GM12878 (cell line): ENCODE measurements around the gene PRKCE. TPM values are rescaled to one million over a fixed set of nuclear protein-coding genes. Genes with fewer than 3 reads are reported as not detected.
A peak's percentile ranks its signal among the peaks of the same experiment; 100 is the strongest.

Source experiments
- ATAC-seq: fragments of 200-7000 bp; cut with Tn5 transposase; 3 replicates; pipeline ENCODE4 v1.9.1; 2020; ENCODE audit warnings: mild to moderate bottlenecking, moderate library complexity
- BruUV-seq: library from RNA; stranded (reverse); fragments of 400-500 nt; replicated peaks from 2 replicates; lab custom pipeline; 2021; lab: Mats Ljungman, UMichigan
- CTCF ChIA-PET: fragments of 300-600 bp; sonication (Branson Sonifier 250); formaldehyde crosslinking; extraction: SDS; loops from one replicate; lab custom pipeline; 2021; ENCODE audit warnings: inconsistent platforms; lab: Yijun Ruan, JAX
- POLR2A ChIA-PET: fragments of 350-600 bp; formaldehyde crosslinking; extraction: SDS; loops from one replicate; lab custom pipeline; 2021; ENCODE audit warnings: inconsistent platforms; lab: Charles Lee
- RAD21 ChIA-PET: fragments of 300-600 bp; sonication (Branson Sonifier 250); formaldehyde crosslinking; loops from one replicate; lab custom pipeline; 2023; ENCODE audit warnings: antibody characterized with exemption; ENCODE audit not compliant: unreplicated experiment; lab: Charles Lee
- SMC1A ChIA-PET: fragments of 300-600 bp; sonication (Branson Sonifier 250); formaldehyde crosslinking; loops from one replicate; lab custom pipeline; 2023; ENCODE audit not compliant: unreplicated experiment, uncharacterized antibody; lab: Charles Lee
- DNase-seq: peaks from one replicate; pipeline ENCODE4 v3.0.0-alpha.2; 2011; ENCODE audit warnings: low read depth, low spot score
- FAIRE-seq: peaks from 3 replicates; lab custom pipeline; 2011; peaks lifted over from hg19 to GRCh38; lab: Jason Lieb, UNC
- H2AFZ ChIP-seq: 2 replicates; pipeline ENCODE4 v1.6.0; 2011; ENCODE audit warnings: low read depth, low read length, control low read depth; ENCODE audit not compliant: control insufficient read depth
- H3K27ac ChIP-seq: 2 replicates; pipeline ENCODE4 v1.5.1; 2011; ENCODE audit warnings: control low read depth; ENCODE audit not compliant: control insufficient read depth, insufficient read depth
- H3K27me3 ChIP-seq, 2 experiments: replicated peaks in 1 of 2; 2 replicates each; pipeline versions ENCODE4 v1.6.0 to v1.6.1; 2011; ENCODE audit warnings: low read length in 1 of 2; ENCODE audit not compliant: control insufficient read depth in 2 of 2, insufficient read depth in 2 of 2
- H3K36me3 ChIP-seq, 2 experiments: 2 replicates each; pipeline ENCODE4 v1.5.1; 2011; ENCODE audit warnings: low read length in 1 of 2; ENCODE audit not compliant: control insufficient read depth in 2 of 2, insufficient read depth in 2 of 2
- H3K4me1 ChIP-seq: 2 replicates; pipeline ENCODE4 v1.6.1; 2011; ENCODE audit warnings: mild to moderate bottlenecking, low read length, moderate library complexity, mixed read lengths; ENCODE audit not compliant: control insufficient read depth, insufficient read depth
- H3K4me2 ChIP-seq: 2 replicates; pipeline ENCODE4 v1.6.0; 2011; ENCODE audit warnings: control low read depth; ENCODE audit not compliant: control insufficient read depth, insufficient read depth
- H3K4me3 ChIP-seq: fragments of 200-600 bp; sonication (generic); 2 replicates; pipeline ENCODE4 v1.5.1; 2016
- H3K79me2 ChIP-seq: 2 replicates; pipeline ENCODE4 v1.6.0; 2011; ENCODE audit warnings: low read length; ENCODE audit not compliant: control insufficient read depth, insufficient read depth
- H3K9ac ChIP-seq: 2 replicates; pipeline ENCODE4 v1.8.0; 2011; ENCODE audit warnings: low read length, control low read depth, mixed read lengths; ENCODE audit not compliant: control insufficient read depth, insufficient read depth
- H3K9me3 ChIP-seq: replicated peaks from 3 replicates; pipeline ENCODE4 v1.5.1; 2011; ENCODE audit warnings: mild to moderate bottlenecking, low read length; ENCODE audit not compliant: control insufficient read depth, insufficient read depth
- H4K20me1 ChIP-seq: 2 replicates; pipeline ENCODE4 v1.6.0; 2011; ENCODE audit not compliant: control insufficient read depth, insufficient read depth
- CEBPB ChIP-seq, 2 experiments: fragments of 150-350 bp in 1 of 2; IDR thresholded peaks; 2 replicates each; pipeline ENCODE4 v1.6.1; 2012 to 2014; ENCODE audit warnings: low read depth in 2 of 2, low read length in 2 of 2, borderline replicate concordance in 1 of 2, inconsistent platforms in 1 of 2
- CTCF ChIP-seq, 3 experiments: IDR thresholded peaks in 2 of 3; conservative IDR thresholded peaks in 1 of 3; 2 replicates each; pipeline ENCODE4 v1.5.1; 2011; ENCODE audit warnings: low read depth in 3 of 3, low read length in 3 of 3, mild to moderate bottlenecking in 3 of 3, control low read depth in 2 of 3, moderate library complexity in 2 of 3, inconsistent platforms in 1 of 3, mixed read lengths in 1 of 3; ENCODE audit not compliant: control insufficient read depth in 2 of 3, insufficient read depth in 1 of 3; ENCODE audit errors: extremely low read depth in 1 of 3
- KDM1A ChIP-seq: fragments of 200-600 bp; sonication (generic); IDR thresholded peaks from 2 replicates; pipeline ENCODE4 v1.6.1; 2016; ENCODE audit warnings: borderline replicate concordance
- NFYB ChIP-seq: IDR thresholded peaks from 2 replicates; pipeline ENCODE4 v1.6.1; 2011; ENCODE audit warnings: low read depth, mild to moderate bottlenecking, low read length, improper control_type of control experiment, moderate library complexity; ENCODE audit not compliant: insufficient read depth
- PAX8 ChIP-seq: fragments of 450-650 bp; IDR thresholded peaks from 2 replicates; pipeline ENCODE4 v1.6.1; 2017; ENCODE audit warnings: mild to moderate bottlenecking, moderate library complexity
- SIN3A ChIP-seq: IDR thresholded peaks from 2 replicates; pipeline ENCODE4 v1.6.1; 2012; ENCODE audit warnings: low read depth, low read length, improper control_type of control experiment
- SMAD1 ChIP-seq: fragments of 450-650 bp; IDR thresholded peaks from 2 replicates; pipeline ENCODE4 v1.6.1; 2018; ENCODE audit warnings: mild to moderate bottlenecking, low read depth; ENCODE audit not compliant: partially characterized antibody
- STAT3 ChIP-seq: IDR thresholded peaks from 2 replicates; pipeline ENCODE4 v1.6.1; 2011; ENCODE audit warnings: low read depth, low read length, improper control_type of control experiment
- TCF12 ChIP-seq: IDR thresholded peaks from 2 replicates; pipeline ENCODE4 v1.6.1; 2011; ENCODE audit warnings: low read depth, mild to moderate bottlenecking, low read length
- ZZZ3 ChIP-seq: IDR thresholded peaks from 2 replicates; pipeline ENCODE4 v1.6.1; 2011; ENCODE audit warnings: low read depth; ENCODE audit not compliant: control insufficient read depth, insufficient read length
- WGBS: methylation state at CpG from one replicate; pipeline ENCODE4 v1.1.6; 2016; ENCODE audit warnings: low lambda C conversion rate; ENCODE audit not compliant: insufficient replicate concordance, insufficient coverage; ENCODE audit errors: missing lambda C conversion rate; 5-methylcytosine and 5-hydroxymethylcytosine counted together
- in situ Hi-C: fragments of 300-500 bp; cut with MboI; formaldehyde crosslinking; loops from 9 replicates; pipeline ENCODE4 v1.14.3; 2018; ENCODE audit warnings: mixed read lengths
- intact Hi-C: fragments of 100-400 bp; cut with micrococcal nuclease; formaldehyde crosslinking; loops from one replicate; pipeline ENCODE4 v1.14.2; 2022; ENCODE audit not compliant: unreplicated experiment
- polyA plus RNA-seq, 11 experiments: library from polyadenylated mRNA; depleted of rRNA in 4 of 11; unstranded in 6 of 11; stranded (reverse) in 5 of 11; fragments of >200 nt; fragmentation: Nextera tagmentation in 4 of 11; fragmentation: Illumina TruSeq in 1 of 11; extraction: Ambion mirVana in 4 of 11; extraction: Trizol in 1 of 11; gene quantifications; 1 replicate in 1 of 11; 2 replicates in 10 of 11; pipeline versions ENCODE4 v1.2.1 to v1.2.3, GENCODE V29; 2011 to 2016; ENCODE audit warnings: inconsistent platforms in 2 of 11, missing spikeins in 2 of 11, low read depth in 1 of 11
- total RNA-seq, 4 experiments: library from RNA; depleted of rRNA in 3 of 4; stranded (reverse); fragments of >200 nt in 3 of 4; fragmentation: Illumina TruSeq in 1 of 4; extraction: Trizol in 1 of 4; gene quantifications; 2 replicates each; pipeline versions ENCODE4 v1.2.1 to v1.2.3, GENCODE V29; 2013 to 2021

Gene PRKCE
- total and polyA plus RNA-seq, 10 of the 15 experiments (the other 5 are each of a cell fraction or from before 2014, with no cell fraction given) = 2.6 to 28.2 (median 11.3) TPM

DNA sequence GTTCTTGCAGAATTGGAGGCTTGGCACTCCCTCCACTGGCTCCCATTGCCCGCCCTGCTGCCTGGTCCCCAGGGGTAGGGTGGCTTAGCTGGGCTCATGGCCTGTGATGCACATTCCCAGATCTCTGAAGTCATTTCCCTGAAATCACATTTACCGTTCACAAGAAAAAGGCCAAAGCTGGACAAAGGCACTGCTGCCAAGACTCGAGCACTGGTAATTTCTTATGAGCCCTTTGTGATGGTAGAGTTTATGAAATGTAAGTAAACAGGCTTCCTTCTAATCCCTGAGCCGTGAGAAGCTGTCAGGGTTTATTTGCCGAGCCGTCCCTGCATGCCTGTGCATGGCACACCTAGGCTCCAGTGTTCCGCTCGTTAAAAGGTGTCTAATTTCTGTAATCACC, 398.6 kb downstream of the PRKCE start:
- intact Hi-C loops (no loop called here), in situ Hi-C loops (no loop called here)
- Histone ChIP-seq H3K9ac (no peak overlapping the region), H3K4me2 (no peak overlapping the region), H3K27ac (no peak overlapping the region), H3K36me3 (no peaks in the 10 kb centered on the region; a peak in 2 of 4 replicates), H3K4me3 (no peak overlapping the region), H3K4me1 (no peaks in the 10 kb centered on the region), H4K20me1 (no peaks in the 10 kb centered on the region), H3K27me3 (no peaks in the 10 kb centered on the region), H3K9me3 (no peaks in the 10 kb centered on the region), H2AFZ (no peak overlapping the region), H3K79me2 (no peaks in the 10 kb centered on the region)
- 67% methylated on average over 8 of the region's 8 CpGs for WGBS
- TF ChIP-seq NFYB (no peak), SIN3A (no peak), SMAD1 (no peak), PAX8 (no peak), TCF12 (no peak)
- RAD21 ChIA-PET = no interaction called here
- FAIRE-seq (no peak), DNase-seq (no peak), ATAC-seq (no peak)
- BruUV-seq = no TSS peak
- CTCF ChIA-PET = interaction anchor here (0.6 to 8.9 kb wide), 7 partner anchors 13 to 601 kb away, joined by 3 to 56 read pairs (median 4); no protein-coding TSS in a partner anchor
- POLR2A ChIA-PET = interaction anchor here (0.6 kb wide), 1 partner anchor 20 kb away, joined by 3 read pairs; no protein-coding TSS in a partner anchor
- SMC1A ChIA-PET = interaction anchor here (1.0 to 4.4 kb wide), 2 partner anchors 14 to 43 kb away, joined by 3 to 18 read pairs; no protein-coding TSS in a partner anchor

GRCh38 chr2:46050489-46050888, 399.0 kb downstream of the PRKCE start:
- no peaks in the 10 kb centered on the region for H3K9me3 ChIP-seq
- no peak for DNase-seq
- no peaks in the 10 kb centered on the region for H3K79me2 ChIP-seq
- H3K27ac ChIP-seq = no peak overlapping the region
- no peak overlapping the region for H2AFZ ChIP-seq
- H3K36me3 ChIP-seq = no peaks in the 10 kb centered on the region; a peak in 2 of 4 replicates
- H3K4me1 ChIP-seq = no peaks in the 10 kb centered on the region
- ATAC-seq = no peak
- H3K4me2 ChIP-seq = no peak overlapping the region
- no peaks in the 10 kb centered on the region for H3K27me3 ChIP-seq
- WGBS = 48% methylated on average over 2 of the region's 2 CpGs
- H4K20me1 ChIP-seq = no peaks in the 10 kb centered on the region
- intact Hi-C loops = no loop called here
- ChIA-PET SMC1A (interaction anchor here (1.0 to 4.4 kb wide), 2 partner anchors 13 to 27 kb away, joined by 3 to 18 read pairs; no protein-coding TSS in a partner anchor), CTCF (interaction anchor here (0.9 to 8.9 kb wide), 5 partner anchors 12 to 600 kb away, joined by 3 to 56 read pairs (median 5); no protein-coding TSS in a partner anchor), RAD21 (no interaction called here), POLR2A (no interaction called here)
- in situ Hi-C loops = no loop called here
- H3K4me3 ChIP-seq = no peak overlapping the region
- TF ChIP-seq ZZZ3 (no peak), CTCF (IDR thresholded peaks at IDR 0.05 in 2 of 3, conservative IDR thresholded peaks at IDR 0.05 in 1 of 3; ENCODE audit: control insufficient read depth in 2 of 3, extremely low read depth in 1 of 3, insufficient read depth in 1 of 3, low read depth in 3 of 3, low read length in 3 of 3) (0 out of 6 replicates have a peak, but pooled peaks of 1 of the 3 experiments have one; percentile 10), STAT3 (no peak), KDM1A (no peak), CEBPB (IDR thresholded peaks at IDR 0.05; ENCODE audit: borderline replicate concordance in 1 of 2, low read depth in 2 of 2, low read length in 2 of 2) (no peak)
- FAIRE-seq = no peak
- BruUV-seq = no TSS peak
- H3K9ac ChIP-seq = no peak overlapping the region
